HG02588 (cell line): Measurements from ENCODE around the gene FAM149B1.

Experiments used
- ATAC-seq: cut with Tn5 transposase; IDR thresholded peaks from one replicate; pipeline ENCODE4 v1.9.1; 2021; ENCODE audit warnings: mild to moderate bottlenecking, moderate library complexity; ENCODE audit not compliant: unreplicated experiment

FAM149B1 gene

DNA sequence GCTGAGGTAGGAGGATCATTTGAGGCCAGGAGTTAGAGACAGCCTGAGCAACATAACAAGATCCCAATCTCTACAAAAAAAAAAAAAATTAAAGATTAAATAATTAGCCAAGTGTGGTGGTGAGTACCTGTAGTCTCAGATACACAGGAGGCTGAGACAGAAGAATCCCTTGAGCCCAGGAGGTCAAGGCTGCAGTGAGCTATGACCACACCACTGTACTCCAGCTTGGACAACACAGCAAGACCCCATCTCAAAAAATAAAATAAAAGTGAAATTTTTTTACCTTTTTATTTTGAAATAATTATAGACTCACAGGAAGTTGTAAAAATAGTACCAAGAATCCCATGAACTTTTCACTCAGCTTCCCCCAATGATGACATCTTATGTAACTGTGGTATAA is 4.9 kb downstream of the FAM149B1 start:
- no peak for ATAC-seq

DNA sequence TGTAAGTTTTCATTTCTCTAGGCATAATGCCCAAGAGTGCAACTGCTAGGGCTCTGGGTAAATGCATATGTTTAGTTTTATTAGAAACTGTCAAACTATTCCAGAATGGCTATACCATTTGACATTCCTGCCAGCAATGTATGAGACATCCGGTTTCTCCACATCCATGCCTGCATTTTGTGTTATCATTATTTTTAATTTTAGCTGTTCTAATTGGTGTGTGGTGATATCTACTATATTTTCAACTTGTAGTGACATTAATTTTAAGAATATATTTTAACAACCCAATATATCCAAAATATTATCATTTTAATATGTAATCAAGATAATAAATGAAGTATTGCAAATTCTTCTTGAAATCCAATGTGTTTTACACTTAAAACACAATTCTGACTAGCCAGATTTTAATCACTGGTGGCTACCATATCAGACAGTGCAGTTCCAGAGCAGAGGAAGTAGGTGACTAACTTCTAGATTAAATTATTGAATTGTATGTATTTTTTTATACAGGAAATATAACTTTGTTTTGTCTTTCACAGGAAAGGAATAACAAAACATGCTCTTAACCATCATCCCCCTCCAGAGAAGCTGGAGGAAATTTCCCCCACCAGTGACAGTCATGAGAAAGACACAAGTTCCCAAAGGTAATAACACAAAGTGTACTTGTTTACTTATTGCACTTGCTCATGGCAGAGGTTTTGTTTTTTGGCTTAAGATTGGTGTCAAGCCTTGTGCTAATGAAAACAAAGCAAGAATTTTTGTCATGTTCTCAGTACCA is 6.4 kb downstream of the FAM149B1 start:
- no peak for ATAC-seq

DNA sequence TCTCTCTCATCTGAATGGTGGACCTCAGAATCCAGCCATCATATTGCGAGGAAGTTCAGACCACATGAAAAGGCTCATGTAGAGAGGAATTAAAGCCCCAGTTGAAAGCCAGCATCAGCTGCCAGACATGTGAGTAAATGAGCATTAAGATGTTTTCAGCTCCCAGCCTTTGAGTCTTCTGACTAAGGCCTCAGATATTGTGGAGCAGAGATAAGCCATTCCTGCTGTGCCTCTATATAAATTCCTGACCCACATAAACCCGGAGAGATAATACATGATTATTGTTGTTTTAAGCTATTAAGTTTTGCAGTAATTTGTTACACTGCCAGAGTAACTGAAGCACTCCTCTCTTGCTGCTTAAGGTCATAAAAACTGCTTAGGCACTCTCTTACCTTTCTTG is 14.6 kb downstream of the FAM149B1 start:
- ATAC-seq, result no peak

DNA sequence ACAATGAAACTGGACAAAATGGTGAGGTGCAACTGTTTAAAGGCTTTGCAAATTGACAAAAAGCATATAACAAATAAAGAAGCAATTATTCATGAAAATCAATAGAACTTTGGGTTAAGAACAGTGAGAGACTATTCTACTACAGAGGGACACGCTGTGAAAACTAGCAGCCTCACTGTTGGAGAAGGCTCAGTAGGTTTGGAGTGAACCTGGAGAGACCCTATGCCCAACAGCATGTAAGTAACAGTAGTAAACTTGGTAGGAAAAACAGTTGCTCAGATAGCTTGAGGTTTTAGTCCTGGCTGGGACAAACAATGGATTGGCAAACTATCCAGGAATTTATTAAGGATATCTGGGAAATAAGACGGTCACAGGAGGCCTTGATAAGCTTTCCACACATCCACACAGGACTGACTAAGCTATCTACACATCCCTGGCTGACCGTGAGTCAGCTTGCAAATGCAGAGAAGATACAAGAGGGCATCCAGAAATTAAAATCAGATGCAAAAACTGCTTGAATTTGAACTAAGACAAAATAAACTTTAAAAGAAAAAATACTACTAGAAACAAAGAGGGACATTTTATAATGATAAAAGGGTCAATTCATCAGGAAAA is 15.9 kb downstream of the FAM149B1 start:
- ATAC-seq, result no peak

DNA sequence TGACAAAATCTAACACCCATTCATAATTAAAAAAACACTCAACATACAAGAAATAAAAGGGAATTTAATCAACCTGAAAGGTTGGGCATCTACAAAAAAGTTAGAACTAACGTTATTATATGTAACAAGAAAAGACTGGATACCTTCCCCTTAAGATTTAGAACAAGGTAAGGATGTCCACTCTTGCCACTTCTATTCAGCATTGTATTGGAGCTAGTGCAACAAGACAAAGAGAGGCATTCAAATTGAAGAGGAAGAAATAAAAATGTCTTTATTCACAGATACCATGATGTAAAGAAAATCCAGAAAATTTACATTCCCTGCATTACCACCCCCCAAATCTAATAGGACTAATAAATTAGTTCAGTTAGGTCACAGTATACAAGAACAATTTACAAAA is 18.3 kb downstream of the FAM149B1 start:
- ATAC-seq, result no peak

DNA sequence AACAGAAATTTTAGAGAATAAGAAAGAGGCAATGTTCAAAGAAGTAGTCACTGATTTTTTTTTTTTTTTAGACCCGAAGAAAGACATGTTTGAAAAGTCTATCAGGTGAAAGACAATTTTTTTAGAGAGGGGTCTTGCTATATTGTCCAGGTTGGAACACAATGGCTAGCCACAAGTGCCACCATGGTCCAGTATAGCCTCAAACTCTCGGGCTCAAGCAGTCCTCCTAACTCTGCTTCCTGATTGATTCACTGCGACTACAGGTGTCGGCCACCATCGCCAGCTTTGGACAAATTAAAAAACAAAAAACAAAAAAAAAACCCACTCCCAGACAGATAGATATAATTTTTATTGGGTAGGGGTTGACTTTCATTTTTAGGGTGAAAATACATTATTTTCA is 22.3 kb downstream of the FAM149B1 start:
- ATAC-seq, result no peak

DNA sequence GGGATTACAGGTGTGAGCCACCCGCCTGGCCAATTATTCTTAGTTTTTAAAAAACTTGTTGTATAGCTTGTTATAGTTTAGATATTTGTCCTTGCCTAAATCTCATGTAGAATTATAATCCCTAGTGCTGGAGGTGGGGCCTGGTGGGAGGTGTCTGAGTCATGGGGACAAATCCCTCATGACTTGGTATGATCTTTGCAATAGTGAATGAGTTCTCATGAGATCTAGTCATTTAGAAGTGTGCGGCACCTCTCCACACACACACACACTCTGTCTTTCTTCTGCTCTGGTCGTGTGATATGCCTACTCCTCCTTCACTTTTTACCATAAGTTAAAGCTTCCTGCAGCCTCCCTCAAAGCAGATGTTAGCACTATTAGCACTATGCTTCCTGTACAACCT is 37.2 kb downstream of the FAM149B1 start:
- no peak for ATAC-seq

DNA sequence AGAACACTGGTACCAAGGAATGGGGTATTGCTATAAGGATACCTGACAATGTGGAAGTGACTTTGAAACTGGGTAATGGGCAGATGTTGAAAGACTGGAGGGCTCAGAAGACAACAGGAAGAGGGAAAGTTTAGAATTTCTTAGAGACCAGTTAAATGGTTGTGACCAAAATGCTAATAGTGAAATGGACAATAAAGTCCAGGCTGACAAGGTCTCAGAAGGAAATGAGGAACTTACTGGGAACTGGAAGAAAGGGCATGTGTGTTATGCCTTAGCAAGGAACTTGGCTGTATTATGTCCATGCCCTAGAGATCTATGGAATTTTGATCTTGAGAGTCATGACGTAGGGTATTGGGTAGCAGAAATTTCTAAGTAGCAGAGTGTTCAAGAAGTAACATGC is 38.0 kb downstream of the FAM149B1 start:
- no peak for ATAC-seq

DNA sequence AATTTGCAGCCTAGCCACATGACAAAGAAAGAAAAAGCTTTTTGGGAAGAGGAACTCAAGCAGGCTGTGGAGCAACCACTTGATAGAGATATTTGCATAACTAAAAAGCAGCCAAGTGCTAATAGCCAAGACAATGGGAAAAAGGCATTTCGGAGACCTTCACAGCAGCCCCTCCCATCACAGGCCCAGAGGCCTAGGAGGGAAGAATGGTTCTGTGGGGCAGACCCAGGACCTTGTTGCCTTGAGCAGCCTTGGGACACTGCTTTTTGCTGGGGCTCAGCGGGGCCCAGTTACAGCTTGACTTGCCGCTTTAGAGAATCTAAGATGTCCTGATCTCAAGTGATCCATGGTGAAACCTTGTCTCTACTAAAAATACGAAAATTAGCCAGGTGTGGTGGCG is 38.5 kb downstream of the FAM149B1 start:
- ATAC-seq, result no peak

DNA sequence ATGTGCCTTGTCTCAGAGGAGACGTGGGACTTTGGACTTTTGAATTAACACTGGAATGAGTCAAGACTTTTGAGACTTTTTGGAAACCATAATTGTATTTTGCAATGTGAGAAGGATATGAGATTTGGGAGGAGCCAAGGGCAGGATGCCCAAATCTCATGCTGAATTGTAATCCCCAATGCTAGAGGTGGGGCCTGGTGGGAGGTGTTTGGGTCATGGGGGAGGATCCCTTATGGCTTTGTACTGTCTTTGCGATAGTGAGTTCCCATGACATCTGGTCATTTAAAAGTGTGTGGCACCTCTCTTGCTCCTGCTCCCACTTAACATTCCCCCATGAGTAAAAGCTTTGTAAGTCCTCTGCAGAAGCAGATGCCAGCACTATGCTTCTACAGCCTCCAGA is 40.0 kb downstream of the FAM149B1 start:
- ATAC-seq, result no peak

DNA sequence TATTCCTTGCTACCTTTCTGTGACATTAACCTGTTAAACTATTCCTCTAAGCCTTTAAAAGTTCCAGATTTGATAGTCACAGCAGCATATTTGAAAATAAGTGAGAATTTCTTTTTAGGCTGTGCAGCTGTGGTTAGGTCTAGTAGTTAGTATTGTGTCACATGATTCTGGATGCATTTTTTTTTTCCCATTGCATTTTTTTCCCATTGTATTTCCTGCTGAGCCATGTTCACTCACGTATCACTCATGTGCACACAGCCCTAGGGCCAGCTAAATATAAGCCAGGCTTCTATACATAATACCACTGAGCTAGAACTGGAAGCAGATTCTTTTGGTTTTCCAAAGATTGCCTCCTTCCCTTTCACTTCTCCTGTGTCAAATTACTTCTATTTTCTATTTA is 41.8 kb downstream of the FAM149B1 start:
- ATAC-seq, result no peak

DNA sequence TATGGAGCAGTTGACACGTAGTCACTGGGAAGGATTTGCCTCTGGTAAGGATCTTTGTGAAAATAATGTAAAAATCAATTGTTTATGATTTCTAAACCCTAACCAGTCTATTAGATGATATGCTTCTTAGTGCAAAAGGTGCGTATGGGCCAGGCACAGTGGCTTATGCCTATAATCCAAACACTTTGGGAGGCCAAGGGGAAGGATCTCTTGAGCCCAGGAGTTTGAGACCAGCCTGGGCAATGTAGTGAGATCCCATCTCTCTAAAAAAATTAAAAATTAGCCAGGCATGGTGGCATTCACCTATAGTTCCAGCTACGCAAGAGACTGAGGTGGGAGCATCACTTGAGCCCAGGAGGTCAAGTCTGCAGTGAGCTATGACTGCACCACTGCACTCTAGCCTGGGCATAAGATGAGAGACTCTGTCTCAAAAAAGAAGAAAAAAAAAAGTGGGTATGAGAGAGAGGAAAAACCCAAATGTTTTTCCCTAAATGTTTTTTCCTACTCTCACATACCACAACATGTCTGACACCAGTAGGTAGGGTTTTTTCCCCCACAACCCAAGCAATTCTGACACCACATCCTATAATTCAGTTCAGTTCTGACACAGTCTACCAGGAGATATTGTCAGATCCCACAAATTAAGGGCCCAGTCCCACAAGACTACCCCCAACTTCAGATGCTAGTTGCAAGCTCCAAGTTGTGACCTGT is 42.6 kb downstream of the FAM149B1 start:
- no peak for ATAC-seq

DNA sequence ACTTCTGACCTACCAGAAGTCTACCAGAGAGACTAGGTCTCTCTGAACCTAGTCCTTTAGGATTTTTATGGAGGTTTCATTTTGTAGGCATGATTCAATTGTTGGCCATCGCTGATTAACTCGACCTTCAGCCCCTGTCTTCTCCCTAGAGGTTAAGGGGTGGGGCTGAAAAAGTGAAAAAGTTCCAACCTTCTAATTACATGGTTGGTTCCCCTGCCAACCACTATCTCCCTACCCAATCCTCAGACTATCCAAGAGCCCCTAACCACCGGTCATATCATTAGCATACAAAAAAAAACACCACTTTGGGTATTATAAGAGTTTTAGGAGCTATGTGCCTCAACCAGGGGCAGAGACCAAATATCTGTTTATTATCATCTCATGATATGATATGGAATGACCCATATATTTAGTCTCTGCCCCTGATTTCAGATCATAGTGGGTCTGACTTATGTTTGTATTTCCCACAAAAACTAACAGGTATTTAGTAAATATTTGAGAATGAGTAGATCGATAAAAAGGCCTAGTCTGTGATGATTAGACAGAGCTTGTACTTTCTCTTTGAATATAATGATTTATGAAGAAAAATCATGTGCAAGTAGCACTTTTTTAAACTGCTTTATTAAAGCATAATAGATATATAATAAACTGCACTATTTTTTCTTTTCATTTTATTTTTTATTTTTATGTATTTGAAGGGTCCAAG is 43.3 kb downstream of the FAM149B1 start:
- ATAC-seq, result no peak

DNA sequence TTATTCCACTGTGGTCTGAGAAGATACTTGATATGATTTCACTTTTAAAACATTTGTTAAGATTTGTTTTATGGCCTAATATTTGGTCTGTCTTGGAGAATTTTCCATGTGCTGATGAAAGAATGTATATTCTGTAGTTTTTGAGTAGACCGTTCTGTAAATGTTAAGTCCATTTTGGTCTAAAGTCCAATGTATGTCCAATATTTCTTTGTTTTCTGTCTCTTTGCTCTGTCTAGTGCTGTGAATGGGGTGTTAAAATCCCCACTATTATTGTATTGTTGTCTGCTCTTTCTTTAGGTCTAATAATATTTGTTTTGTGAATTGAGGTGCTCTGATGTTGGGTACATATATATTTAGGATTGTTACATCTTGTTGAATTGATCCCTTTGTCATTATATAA is 47.8 kb downstream of the FAM149B1 start:
- no peak for ATAC-seq

DNA sequence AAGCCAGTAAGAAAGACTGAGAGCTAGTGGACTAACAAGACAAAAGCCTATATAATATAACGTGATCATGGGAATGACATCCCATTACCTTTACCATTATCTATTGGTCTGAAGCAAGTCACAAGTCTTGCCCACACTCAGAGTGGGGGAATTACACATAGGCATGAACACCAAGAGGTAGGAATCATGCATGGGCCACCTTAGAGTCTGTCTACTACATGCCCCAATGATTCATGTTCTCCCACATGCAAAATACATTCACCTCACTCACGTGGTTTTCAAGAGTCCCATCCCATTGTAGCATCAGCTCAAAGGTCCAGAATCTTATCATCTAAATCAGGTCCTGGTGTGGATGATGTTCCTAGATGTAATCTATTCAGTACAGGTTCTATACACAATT is 49.7 kb downstream of the FAM149B1 start:
- ATAC-seq, result no peak

DNA sequence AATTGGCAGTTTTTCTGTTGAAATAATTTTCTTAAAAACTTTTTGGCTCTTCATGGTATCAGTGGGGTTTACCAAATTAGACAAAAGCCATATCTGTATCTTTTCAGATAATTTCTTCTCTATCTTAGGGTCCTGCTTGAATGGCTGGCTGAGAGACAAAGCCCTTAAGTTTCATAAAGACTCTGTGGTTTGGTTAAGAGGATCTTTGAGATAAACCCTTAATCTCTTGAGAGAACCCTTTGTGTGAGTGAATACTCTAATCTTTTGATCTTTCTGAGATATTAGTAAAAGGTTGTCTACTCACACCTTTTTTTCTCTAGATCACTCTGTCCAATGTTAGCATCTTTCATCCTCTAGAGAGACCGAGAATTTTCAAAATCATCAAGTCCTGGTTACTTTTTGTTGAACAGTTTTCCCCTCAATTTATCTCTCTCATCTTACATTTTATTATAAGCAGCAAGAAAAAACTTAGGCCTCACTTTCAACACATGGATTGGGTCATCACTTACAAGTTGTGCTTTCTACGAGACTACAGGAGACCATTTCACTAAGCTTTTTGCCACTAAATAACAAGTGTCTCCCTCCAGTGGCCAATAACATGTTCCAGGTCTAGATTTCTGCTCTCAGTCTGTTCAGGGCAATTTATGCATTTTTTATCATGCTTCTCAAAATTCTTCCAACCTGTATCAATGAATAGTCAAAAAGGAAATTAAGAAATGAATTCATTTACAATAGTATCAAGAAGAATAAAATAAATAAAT is 50.7 kb downstream of the FAM149B1 start:
- no peak for ATAC-seq

DNA sequence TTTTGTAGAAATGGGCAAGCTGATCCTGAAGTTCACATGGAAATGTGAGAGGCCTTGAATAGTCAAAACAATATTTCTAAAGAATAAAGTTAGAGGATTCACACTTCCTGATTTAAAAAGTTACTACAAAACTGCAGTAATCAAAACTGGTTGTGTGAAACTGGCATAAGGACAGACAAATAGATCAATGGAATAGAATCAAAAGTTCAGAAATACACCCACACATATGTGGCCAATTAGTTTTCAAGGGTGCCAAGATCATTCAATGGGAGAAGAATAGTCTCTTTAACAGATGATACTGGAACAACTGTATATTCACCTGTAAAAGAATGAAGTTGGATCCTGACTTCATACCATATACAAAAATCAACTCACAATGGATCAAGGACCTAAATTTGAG is 51.5 kb downstream of the FAM149B1 start:
- ATAC-seq, result no peak

DNA sequence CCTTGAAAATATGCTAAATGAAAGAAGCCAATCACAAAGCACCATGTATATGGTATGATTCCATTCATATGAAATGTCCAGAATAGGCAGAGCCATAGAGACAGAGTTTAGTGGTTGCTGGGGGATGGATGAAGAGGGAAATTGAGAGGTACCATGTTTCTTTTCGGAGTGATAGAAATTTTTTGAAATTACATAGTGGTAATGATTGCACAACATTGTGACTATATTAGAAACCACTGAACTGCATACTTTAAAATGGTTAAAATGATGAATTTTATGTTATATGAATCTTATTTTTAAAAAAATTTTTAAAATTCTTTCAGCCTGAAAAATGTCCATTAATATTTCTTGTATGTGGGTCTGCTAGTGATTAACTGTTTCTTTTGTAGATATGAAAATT is 53.1 kb downstream of the FAM149B1 start:
- ATAC-seq, result no peak

DNA sequence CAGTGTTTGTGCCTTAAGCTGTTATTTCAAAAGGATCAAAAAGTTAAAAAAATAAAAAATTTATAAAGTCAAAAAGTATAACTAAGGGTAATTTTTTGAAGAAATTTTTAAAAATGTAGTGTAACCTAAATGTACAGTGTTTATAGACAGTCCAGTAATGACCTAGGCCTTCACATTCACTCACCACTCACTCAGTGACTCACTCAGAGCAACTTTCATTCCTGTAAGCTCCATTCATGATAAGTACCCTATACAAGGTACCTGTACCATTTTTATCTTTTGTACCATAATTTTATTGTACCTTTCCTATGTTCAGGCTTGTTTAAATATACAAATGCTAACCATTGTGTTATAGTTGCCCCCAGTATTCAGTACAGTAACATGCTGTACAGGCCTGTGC is 57.6 kb downstream of the FAM149B1 start:
- no peak for ATAC-seq

DNA sequence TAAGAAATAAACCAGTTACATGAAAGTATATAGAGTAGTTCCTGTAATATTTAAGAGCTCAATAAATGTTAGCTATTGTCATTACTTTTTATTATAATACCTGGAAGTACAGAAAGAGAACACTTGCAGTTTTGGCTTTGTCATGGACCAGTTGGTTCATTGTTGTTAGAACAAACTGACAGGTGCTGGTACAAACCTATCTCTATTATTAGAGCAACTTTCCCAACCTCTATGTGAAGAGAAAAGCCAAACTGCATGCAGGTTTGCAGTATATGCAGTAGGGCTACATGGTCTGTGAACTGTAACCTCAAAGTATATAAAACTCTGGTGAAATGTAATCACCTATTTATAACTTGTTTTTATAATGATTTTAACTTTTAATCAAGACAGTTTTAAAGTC is 58.7 kb downstream of the FAM149B1 start:
- ATAC-seq, result no peak

DNA sequence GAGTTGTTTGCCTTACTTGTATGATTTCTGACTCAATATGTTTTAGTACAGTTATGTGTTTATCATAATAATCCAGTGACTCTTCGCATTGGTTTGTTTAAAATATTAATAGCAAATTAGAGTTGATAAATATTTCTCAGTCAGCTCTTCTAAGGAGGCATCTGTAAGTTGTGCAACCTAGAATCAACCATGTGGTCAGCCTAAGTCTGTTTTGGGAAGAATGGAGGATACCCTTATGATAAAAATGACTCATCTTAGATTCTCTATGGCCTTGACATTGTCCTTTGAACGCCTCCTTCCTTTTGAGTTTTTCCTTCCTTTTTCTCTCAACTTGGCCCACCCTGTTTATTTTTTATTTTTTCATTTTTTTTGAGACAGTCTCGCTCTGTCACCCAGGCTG is 60.3 kb downstream of the FAM149B1 start:
- ATAC-seq, result no peak
